ENCODE data around the gene MKNK2. TPM values are rescaled to one million over a fixed set of nuclear protein-coding genes. Genes with fewer than 3 reads are reported as not detected.
A peak's percentile ranks its signal among the peaks of the same experiment; 100 is the strongest.

MKNK2 gene
- total RNA-seq, 4 donors from 2014 or later, result 113 to 267 (median 193) TPM

DNA sequence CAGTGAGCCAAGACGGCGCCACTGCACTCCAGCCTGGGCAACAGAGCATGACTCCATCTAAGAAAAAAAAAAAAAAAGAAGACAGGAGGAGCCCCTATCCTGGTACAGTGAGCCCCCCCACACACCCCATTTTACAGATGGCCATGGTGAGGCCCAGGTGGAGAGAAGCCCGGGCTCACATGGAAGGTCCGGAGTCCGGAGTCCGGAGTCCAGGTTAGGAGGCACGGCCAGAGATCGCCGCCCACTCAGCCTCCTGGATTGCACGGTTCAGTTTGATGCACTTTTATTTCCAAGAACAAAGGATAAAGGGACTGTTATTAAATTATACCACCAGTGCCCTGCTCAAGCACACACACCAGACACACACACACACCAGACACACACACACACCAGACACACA lies 24.3 kb downstream of the MKNK2 start:
- Histone ChIP-seq H3K27me3 (no peaks in the 10 kb centered on the region), H3K36me3 (no peaks in the 10 kb centered on the region), H3K9me3 (peaks cover 0 to 4% (median 1%) of the 10 kb centered on the region in 4 donors), H3K27ac (replicated peaks in 1 of 4) (peak overlapping the region in 1 of 4 donors; percentile 37), H3K4me3 (no peak overlapping the region), H3K4me1 (peaks cover 22 to 45% (median 40%) of the 10 kb centered on the region in 4 donors)
- intact Hi-C loops (cut with DNase I), result no loop called here
- DNase-seq (ENCODE audit: extremely low spot score), result no peak
- 86% methylated on average over 10 of the region's 10 CpGs for WGBS
- TF ChIP-seq POLR2A (IDR thresholded peaks at IDR 0.05; ENCODE audit: low read depth), result no peak
- TF ChIP-seq, protein P1, sequence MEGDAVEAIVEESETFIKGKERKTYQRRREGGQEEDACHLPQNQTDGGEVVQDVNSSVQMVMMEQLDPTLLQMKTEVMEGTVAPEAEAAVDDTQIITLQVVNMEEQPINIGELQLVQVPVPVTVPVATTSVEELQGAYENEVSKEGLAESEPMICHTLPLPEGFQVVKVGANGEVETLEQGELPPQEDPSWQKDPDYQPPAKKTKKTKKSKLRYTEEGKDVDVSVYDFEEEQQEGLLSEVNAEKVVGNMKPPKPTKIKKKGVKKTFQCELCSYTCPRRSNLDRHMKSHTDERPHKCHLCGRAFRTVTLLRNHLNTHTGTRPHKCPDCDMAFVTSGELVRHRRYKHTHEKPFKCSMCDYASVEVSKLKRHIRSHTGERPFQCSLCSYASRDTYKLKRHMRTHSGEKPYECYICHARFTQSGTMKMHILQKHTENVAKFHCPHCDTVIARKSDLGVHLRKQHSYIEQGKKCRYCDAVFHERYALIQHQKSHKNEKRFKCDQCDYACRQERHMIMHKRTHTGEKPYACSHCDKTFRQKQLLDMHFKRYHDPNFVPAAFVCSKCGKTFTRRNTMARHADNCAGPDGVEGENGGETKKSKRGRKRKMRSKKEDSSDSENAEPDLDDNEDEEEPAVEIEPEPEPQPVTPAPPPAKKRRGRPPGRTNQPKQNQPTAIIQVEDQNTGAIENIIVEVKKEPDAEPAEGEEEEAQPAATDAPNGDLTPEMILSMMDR (IDR thresholded peaks at IDR 0.05), result no peak
- TF ChIP-seq POLR2AphosphoS5 (IDR thresholded peaks at IDR 0.05), result no peak
- TF ChIP-seq EP300 (IDR thresholded peaks at IDR 0.05), result no peak

DNA sequence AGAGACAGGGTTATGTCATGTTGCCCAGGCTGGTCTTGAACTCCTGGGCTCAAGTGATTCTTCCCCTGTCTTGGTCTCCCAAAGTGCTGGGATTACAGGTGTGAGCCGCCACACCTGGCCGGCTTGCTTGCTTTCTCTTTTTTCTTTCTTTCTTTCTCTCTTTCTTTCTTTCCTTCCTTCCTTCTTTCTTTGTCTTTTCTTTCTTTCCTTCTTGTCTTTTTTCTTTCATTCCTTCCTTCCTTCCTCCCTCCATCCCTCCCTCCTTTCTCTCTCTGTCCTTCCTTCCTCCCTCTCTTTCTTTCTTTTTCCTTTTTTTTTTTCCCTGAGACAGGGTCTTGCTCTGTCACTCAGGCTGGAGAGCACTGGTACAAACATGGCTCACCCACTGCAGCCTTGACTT lies 28.8 kb downstream of the MKNK2 start:
- peaks cover 0 to 4% (median 1%) of the 10 kb centered on the region in 4 donors for H3K9me3 ChIP-seq
- H3K4me1 ChIP-seq, result peaks cover 5 to 14% (median 14%) of the 10 kb centered on the region in 4 donors
- 90% methylated on average over 2 of the region's 2 CpGs for WGBS
- H3K36me3 ChIP-seq, result no peaks in the 10 kb centered on the region
- no peak overlapping the region for H3K4me3 ChIP-seq
- no peak overlapping the region for H3K27ac ChIP-seq (replicated peaks in 1 of 4)
- no peak for DNase-seq (ENCODE audit: extremely low spot score)
- TF ChIP-seq, protein P1 (IDR thresholded peaks at IDR 0.05), result no peak
- no peak for TF ChIP-seq EP300 (IDR thresholded peaks at IDR 0.05)
- TF ChIP-seq POLR2A (IDR thresholded peaks at IDR 0.05; ENCODE audit: low read depth), result no peak
- no peak for TF ChIP-seq POLR2AphosphoS5 (IDR thresholded peaks at IDR 0.05)
- intact Hi-C loops (cut with DNase I), result no loop called here
- H3K27me3 ChIP-seq, result no peaks in the 10 kb centered on the region

DNA sequence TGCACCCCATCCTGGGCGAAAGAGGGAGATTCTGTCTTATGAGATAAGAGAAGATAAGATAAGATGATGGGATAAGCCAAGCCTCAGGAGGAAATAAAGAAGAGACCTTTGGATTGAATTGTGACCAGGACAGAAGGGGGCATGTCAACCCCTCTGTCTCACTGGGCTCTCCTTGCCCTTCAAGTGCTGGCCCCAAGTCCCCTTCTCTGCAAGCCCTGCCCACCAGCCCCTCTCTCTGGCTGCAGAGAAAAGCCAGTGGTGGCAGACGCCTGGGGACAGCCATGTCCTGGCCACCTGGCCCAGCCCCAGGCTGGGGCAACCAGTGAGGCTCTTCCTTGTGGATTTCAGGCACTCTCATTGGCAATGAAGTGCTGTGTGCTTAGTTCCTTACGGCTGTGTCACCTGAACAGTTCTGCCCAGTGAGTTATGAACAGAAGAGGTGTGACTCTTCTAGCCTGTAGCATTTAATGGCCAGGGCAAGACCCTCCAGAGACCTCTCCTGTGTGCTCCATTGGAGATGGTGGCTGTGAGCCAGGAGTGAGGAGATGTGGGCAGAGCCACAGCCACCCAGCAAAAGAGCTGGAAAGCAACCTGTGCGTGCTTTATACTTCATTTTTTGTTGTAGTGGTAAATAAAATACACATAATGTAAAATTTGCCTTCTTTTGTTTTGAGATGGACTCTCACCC lies 29.4 kb downstream of the MKNK2 start:
- peaks cover 0 to 4% (median 1%) of the 10 kb centered on the region in 4 donors for H3K9me3 ChIP-seq
- 82% methylated on average over 4 of the region's 4 CpGs for WGBS
- H3K27ac ChIP-seq (replicated peaks in 1 of 4), result no peak overlapping the region
- no peak overlapping the region for H3K4me3 ChIP-seq
- intact Hi-C loops (cut with DNase I), result no loop called here
- no peak for DNase-seq (ENCODE audit: extremely low spot score)
- H3K27me3 ChIP-seq, result no peaks in the 10 kb centered on the region
- H3K36me3 ChIP-seq, result no peaks in the 10 kb centered on the region
- TF ChIP-seq POLR2AphosphoS5 (IDR thresholded peaks at IDR 0.05) (no peak), POLR2A (IDR thresholded peaks at IDR 0.05; ENCODE audit: low read depth) (no peak), EP300 (IDR thresholded peaks at IDR 0.05) (no peak)
- TF ChIP-seq, protein P1 (IDR thresholded peaks at IDR 0.05), result no peak
- H3K4me1 ChIP-seq, result peaks cover 6 to 13% (median 11%) of the 10 kb centered on the region in 4 donors

DNA sequence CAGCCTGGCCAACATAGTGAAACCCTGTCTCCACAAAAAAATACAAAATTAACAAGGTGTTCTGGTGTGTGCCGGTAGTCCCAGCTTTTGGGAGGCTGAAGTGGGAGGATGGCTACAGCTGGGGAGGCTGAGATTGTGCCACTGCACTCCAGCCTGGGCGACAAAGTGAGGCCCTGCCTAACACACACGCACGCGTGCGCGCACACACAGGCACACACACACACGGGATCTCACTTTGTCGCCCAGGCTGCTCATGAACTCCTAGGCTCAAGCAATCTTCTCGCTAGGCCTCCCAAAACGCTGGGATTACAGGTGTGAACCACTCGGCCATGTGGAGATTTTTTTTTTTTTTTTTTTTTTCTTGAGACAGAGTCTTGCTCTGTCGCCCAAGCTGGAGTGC lies 32.3 kb downstream of the MKNK2 start:
- WGBS, result 89% methylated on average over 13 of the region's 13 CpGs
- Histone ChIP-seq H3K27ac (replicated peaks in 1 of 4) (no peak overlapping the region), H3K4me3 (no peak overlapping the region), H3K27me3 (no peaks in the 10 kb centered on the region), H3K36me3 (no peaks in the 10 kb centered on the region), H3K4me1 (peaks cover 20 to 34% (median 32%) of the 10 kb centered on the region in 4 donors), H3K9me3 (no peaks in the 10 kb centered on the region)
- intact Hi-C loops (cut with DNase I), result loop anchor here (1.0 kb wide), 1 partner anchor 51 kb away; no protein-coding TSS in a partner anchor
- DNase-seq (ENCODE audit: extremely low spot score), result no peak
- TF ChIP-seq POLR2AphosphoS5 (IDR thresholded peaks at IDR 0.05) (no peak), EP300 (IDR thresholded peaks at IDR 0.05) (no peak), POLR2A (IDR thresholded peaks at IDR 0.05; ENCODE audit: low read depth) (no peak)
- TF ChIP-seq, protein P1 (IDR thresholded peaks at IDR 0.05), result no peak
